CMK (cell line): ENCODE results near the gene DNAH17.

Experiments used
- DNase-seq: peaks from one replicate; pipeline ENCODE4 v3.0.0-alpha.2; 2010; ENCODE audit warnings: low read depth

The DNAH17 gene

DNA sequence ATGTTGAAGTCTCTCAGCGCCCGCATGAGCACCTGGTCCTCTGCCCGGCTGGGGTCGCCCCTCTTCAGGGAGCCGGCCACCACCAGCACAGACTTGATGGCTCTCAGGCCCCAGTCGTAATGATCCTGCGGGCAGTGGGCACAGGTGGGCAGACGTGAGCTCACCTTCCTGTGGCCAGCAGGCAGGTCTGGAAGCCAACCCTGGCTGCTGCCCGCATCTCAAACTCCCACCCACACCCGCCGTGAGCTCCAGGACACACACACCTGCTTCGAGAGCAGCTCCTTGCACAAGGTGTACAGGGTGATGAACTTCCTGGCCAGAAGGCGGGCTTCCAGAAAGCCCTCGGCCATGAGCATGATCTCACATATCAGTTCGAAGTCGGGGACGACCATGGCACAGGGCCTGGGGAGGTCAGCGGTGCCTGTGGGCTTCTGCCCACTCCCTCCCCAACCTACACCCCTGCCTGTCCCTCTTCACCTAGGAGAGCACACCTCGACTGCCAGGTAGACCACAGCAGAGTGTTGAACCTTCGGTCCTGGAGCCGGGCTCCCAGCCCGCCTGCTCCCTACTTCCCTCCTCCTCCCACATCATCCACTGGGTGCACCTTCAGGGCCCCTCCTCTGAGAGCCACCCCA, 82.4 kb downstream of the DNAH17 start:
- DNase-seq = no peak

DNA sequence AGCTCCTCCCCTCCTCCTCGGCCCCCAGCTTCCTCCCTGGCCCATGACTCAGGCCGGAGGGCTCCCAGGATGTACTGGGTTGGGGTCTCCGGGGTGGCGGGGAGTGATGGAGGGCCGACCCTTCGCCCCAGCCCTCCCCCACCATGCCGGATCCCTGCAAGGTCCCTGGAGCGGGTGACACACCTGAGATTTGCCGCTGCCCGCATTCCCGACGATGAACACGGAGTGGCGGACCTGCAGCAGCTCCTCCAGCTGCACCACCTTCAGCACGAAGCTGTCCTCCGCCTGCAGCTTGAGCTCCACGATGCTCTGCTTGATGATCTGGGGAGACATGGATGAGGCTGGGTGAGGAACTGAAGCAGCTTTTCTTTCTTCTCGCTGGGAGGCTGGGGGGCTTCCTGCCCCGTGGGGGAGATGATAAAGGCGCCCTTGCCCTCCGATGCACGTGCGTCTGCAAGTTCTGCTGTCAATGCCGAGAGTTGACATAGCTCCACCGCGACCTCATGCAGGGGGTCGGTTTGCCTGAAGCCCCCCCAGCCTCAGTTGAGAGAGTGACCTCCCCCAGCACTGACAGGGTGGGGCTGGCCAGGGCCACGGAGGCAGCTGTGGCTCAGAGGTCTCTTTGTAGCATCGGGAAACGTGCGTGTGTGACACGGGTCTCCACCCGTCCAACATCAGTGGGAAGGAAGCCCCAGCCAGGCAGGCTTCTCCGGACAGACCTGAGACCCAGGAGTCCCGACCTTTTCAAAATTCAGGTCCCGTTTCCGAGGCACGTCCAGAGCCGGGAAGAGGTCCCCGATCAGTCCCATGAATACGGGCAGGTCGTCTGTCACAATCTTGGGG, 83.1 kb downstream of the DNAH17 start:
- DNase-seq = no peak

DNA sequence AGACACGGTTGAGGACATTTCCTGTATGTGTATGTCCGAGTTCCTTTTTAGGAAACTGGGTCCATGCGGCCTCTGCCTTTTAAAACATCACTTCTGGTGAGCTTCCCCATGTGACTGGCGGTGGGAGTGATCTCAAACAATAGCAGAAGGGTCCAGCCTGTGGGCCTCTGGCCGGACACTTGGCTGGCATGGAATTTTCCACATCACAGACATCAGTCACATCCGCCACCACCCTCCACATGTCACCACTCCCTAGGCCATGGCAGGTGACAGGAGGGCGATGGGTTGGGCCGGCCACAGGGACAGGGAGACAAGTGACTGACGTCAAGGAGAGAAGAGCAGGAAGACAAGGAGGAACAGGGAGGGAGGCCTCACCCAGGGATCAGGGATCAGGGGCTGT, 83.7 kb downstream of the DNAH17 start:
- DNase-seq = no peak

DNA sequence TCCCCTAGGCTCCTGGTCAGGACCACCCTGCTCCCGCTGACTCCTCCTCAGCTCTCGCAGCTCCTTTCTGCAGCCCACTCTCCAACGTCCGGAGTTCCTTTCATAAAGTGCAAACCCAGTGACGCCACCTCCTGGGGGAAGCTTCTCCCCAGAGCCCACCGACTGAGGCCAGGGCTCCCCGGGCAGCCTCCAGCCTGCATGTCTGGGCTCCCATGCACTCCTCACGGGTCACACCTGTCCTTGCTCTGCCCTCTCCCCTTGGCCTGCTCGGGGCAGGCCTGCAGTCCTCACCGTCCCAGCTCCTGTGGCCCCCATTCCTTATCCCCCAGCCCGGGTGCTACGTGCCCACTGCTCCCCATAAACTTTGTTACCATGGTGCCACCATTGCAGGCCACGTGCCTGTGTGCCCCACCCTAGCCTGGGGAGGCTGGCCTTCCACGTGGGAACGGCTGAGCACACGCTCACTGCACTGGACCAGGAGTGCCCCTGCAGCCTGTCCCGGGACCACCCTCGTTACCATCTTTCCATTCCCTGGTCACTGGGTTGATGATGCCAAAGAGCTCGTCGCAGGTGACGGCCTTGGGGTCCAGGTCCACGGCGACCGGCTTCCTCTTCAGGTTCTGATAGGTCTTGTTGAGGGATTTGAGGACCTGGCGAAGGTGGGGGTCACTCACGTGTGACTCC, 84.9 kb downstream of the DNAH17 start:
- no peak for DNase-seq

DNA sequence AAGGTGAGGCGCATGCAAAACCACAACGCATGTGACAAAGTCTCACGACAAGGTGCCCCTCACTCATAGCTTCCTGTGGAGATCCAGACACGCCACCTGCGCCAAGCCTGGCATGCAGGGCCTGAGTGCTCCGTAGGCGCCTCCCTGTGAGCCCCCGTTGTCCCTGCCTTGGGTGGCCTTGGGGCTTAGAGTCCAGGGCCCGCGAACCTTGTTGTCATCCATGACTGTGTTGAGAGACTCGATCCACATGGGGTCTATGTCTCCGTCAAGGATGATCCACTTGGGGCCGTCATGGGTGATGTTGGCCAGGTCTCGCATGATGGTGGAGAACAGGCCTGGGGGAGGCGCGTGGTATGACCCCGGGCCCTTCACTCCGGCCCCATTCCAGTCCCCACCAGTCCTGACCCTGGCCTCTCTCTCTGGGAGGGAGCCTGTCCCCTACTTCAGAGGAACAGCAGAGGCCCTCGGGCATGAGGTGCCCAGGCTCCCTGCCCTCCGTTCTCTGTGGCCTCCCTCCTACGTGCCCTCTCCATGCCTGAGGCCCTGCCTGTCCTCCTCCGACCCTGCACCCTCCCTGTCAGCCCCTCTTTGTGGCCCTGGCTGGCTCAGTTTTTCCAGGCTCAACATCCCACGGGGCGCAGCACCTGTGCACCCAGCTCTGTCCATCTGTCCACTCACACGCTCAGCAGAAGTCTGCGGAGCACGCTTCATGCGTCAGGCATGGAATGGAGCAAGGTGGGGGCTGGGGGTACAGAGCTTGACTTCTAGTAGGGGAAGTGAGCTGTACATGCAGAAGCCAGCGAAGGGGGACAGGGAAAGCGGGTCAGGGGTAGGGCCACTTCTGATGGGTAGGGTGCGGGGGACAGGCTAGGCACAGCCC, 85.7 kb downstream of the DNAH17 start:
- DNase-seq = no peak

DNA sequence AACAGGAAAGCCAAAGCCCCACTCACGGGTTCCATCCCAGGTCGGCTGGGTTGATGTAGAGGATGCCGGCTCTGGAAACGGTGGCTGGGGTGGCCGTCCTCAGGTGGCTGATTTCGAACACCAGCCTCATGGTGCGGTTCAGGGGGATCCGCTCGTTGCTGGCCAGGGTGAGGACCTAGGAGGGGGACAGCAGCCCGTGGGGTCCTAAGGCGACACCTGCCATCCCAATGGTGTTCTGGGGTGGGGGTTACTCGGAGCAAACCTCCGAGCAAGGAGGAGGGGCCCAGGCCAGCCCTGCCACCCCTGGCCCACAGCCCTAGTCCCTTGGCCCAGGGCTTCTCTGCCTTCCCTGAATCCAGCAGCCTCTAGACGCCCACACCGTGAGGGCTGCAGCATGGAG, 86.5 kb downstream of the DNAH17 start:
- DNase-seq = no peak

DNA sequence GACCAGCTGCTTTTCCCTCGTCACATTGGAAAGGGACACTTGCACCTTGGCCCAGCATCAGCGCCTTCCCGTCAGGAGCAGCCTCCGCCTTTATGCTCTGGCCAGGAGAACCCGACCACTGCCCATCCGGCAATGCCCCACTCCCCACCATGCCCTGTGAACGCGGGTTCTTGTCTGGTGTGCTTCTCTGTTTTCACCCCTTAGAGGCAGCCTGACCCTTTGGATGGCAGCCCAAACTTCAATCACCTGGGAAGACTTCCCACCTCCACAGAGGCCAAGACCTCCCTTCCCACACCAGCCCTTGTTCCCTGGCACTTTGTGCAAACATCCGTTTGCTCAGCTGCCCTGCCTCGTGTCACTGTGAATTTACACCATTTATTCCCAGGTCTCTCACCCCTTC, 87.0 kb downstream of the DNAH17 start:
- no peak for DNase-seq

DNA sequence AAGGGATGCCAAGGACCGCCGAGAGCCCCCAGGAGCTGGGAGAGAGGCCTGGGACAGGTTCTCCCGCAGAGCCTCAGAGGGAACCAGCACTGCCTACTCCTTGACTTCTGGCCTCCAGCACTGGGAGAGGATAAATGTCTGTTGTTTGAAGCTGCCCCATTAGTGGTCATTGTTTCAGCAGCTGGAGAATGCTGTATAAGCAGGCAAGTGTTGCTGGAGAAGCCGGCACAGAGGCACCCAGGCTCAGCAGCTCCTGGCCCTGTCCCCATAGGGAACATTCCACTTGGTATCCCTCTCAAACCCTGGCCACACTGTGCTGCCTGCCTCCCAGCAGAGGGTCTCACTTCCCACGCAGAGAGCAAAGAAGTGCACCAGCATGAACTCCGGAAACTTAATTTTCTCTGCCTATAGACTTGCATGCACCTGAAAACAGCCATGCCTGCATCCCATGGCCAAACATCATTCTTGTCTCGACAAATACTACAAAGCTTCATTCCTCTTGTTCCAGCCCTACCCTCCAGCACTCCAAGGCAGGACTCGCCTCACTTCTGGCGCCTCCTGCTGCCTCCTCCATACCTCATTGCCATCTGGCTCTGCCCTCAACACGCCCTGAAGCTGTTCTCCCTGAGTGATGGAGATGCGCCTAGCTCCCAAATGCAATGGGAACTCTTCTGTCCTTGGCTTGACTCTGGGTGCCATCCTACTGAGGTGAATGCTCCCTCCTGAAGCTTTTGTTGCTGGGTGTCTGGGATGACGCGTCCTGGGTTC, 88.1 kb downstream of the DNAH17 start:
- no peak for DNase-seq

DNA sequence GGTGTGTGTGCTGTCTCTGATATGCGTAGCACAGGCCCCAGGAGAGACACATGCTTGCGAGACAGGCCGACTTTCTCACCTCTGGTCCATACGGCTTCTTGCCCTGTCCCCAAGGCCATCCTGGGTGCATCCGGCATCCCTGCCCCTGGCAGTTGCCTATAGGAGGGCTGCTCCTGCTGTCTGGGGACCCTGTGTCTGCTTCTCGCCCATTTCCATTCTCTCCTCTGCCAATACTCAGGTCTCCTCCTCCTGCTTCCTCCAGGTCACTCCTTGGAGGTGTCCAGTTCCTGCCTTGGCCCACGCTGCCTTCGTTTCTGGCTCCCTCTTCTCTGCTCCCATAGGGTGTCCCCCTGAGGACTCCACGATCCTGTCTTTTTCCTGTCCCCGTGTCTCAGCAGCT, 89.0 kb downstream of the DNAH17 start:
- DNase-seq = no peak

DNA sequence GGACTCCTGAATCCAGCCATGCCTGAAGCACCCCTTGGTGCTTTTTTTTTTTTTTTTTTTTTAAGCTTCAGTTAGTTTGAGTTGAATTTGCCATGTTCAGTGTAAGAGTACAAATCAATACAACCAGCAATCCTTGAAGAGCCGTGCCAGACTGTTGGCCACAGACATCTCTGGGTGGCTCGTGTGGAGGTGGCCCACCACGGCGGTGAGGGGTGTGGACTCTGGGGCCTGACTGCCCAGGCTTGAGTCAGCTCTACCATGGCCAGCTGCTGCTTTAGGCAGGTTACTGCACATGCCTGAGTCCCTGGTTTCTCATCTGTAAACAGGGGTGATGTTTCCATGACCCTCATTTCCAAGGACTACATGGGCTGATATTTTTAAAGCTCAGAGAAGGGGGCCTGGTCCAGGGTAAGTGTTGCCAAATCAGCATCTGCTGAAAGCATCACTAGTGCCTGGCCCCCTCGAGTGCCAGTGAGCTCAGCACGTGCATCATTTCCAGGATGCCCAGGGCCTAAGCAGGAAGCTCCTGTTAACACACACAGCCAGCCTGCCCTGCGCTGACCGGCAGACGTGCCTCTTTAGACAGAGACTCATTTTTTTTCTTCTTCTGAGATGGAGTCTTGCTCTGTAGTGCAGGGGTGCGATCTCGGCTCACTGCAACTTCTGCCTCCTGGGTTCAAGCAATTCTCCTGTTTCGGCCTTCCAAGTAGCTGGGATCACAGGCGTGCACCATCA, 90.1 kb downstream of the DNAH17 start:
- DNase-seq = no peak

DNA sequence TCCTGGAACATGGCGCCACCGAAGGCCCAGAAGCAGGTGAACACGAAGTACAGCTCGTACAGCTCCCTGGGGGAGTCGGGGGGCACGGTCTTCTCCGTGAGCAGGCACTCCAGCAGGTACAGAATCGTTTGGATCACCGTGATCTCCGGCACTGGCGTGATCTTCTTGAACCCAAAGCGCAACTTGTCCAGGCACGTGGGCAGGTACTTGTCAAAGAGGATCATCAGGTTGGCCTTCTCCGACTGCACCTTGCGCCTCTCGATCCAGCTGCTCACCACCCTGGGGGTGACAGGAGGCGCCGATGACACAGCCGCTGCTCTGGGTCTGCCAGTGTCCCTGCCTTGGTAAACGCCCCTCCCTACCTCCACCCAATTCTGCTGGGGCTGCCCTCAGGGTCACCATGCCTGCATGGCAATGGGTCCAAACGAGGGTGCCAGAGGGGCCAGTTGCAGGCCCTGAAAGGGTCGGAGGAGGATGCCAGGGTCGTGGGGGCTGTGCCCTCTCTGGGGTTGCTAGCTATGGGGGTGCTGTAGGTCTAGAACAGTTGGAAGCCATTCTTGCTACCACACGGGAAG, 90.9 kb downstream of the DNAH17 start:
- no peak for DNase-seq

DNA sequence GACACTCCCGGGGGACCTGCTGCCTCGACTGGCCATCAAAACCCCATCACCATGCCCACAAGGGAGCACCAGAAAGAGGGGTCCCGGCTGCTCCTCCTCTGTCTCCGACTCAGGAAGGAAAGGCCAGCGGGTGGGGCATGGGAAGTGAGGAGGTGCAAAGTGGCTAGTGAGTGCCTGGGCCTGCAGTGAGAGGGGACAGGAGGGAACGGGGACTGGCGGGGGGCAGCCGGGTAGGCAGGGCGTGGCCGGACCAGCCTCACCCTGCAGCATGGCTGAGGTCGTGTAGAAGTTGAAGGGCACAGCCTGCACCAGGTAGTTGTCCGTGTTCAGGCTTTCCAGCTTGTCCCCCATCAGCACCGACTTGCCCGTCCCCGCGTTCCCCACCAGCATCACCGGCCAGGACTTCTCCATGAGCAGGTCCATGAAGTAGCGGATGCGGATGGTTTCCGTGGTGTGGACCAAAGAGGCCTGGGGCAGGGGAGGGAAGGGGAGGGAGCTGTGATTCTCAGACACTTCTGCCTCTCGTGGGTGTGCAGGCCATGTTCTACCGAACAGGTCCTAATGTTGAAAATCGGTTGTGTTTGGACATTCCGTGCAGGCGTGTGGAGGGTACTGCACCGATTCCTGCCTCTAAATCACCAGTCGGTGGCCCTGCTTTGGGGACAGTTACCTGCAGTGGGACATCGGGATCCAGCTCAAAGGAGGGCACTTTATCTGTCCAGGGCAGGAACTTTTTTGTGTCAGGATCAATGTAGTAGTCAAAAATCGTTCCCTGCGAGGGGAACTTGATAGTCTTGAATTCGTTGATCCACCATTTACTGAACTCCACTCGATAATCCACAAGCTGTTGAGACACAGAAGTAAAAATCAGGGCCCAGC, 91.7 kb downstream of the DNAH17 start:
- DNase-seq = no peak

DNA sequence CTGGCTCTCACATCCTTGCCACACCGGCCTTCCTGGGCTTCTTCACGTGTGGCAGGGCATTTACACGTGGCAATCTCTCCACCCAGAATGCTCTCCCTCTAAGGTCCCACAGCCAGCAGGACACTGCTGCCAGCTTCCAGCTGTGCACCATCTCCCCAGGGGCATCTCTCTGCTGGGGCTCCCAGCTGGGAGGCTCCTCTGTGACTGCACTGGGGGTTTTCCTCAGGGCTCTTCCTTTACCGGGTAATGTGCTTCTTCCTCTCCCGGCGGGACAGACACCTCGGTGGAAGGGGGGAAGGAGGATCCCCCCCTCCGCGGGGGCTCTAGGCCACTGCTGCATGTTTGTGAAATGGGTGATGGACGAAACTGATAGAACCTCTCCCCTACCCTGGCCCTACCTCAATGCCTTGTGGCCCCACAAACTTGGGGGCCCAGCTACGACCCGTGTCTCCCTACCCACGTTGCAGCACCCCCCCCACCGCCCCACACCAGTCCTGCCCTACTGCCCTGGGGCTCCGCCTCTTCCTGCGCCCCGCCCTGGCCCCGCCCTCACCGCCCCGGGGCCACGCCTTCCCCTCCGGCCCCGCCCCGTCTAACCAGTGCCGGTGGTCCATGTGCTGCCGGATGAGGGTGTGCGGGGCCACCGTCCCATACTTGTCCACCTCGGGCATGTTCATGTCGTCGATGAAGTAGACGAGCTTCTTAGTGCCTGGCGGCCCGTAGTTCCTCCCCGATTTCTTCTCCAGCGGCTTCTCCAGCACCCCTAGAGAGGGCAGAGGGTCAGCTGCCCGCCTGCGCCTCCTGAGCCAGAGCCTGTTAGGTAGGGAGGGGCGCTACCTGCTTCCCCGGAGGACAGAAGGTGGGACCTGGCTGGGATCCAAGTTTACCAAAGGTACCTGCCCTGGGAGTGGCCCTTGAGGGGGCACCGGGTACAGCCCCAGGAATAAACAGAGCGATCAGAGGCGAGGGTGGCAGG, 92.6 kb downstream of the DNAH17 start:
- DNase-seq = peak; percentile 42

DNA sequence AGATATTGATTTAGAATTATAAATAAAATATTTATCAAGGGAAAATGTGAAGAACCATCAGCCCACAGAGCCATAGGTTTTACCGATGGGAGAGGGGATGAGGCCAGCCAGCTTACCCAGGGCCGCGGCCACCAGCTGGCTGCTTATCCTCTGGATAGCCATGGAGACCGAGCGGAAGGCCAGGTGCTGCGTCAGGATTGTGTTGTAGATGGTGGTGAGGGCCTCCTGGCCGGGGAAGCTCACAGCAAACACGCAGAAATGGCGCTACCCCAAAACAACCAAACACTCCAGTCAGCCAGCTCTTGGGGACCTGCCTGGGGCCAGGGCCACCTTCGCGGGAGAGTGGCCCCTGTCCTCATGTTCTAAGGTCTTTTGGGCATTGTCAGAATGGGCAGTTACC, 97.8 kb downstream of the DNAH17 start:
- DNase-seq = no peak

DNA sequence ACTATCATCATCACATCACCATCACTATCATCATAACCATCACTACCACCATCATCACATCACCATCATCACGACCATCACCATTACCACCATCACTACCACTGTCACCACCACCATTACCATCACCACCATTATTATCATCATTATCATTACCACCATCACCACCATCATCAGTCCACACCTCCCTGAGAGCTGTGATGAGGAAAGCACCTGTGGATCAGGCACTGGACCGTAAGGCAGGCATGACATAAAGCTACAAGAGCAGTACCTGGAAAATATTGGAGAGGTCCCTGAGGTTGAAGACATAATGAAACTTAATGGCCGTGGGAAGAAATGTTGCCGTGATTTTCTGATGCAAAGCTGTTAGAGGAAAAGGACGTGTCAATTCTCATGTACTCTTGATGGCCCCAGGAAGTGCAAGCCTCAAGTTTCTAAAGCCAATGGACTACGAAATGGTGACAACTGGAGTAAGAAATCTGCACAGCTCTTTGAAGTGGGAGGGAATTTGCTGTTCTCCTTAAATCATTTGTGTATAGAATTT, 98.4 kb downstream of the DNAH17 start:
- no peak for DNase-seq

DNA sequence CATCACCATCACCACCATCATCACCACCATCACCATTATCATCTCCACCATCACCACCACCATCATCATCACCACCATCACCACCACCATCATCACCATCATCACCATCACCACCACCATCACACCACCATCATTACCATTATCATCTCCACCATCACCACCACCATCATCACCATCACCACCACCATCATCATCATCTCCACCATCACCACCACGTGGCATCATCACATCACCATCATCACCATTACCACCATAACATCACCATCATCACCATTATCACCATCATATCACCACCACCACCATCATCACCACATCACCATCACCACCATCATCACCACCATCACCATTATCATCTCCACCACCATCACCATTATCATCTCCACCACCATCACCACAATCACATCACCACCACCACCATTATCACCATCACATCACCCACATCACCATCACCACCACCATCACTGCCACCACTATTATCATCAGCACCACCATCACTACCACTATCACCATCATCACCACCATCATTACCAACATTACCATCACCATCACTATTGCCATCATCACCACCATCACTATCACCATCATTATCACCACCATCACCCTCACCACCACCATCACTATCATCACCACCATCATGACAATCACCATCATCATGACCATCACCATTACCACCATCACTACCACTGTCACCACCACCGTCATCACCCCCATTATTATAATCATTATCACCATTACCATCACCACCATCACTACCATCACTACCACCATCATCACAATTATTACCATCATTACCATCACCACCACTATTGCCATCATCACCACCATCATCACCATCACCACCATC, 99.1 kb downstream of the DNAH17 start:
- DNase-seq = no peak

DNA sequence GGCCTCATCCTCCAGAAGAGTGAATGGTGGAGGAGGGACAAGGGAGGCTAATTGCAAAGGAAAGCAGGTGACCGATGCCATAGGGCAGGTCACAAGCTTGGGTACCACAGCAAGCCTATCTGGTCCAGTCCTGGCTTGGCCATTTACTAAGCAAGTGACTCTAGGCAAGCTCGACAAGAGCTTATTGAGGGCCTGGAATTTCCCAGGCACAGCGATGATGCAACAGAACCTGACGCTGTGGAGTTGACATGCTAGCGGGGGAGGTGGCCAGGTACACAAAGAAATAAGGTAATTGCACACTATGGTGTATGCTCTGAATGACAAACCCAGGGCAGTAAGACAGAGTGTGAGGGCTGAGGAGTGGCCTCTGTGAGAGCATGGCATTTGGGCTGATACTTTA, 100.2 kb downstream of the DNAH17 start:
- DNase-seq = no peak
